BE2C (cell line): ENCODE measurements around the gene ITGA3.
"Not testable (repeated sequence)": the region's sequence is repeated elsewhere in the genome, so short reads cannot be mapped to it uniquely, and the experiment has no call there.

ENCODE experiments used
- DNase-seq: peaks from one replicate; pipeline ENCODE4 v3.0.0-alpha.2; 2020
- H3K27me3 ChIP-seq: fragments of 250-450 bp; sonication (Bioruptor Pico); 2 replicates; pipeline ENCODE4 v1.5.1; 2020; ENCODE audit warnings: mild to moderate bottlenecking
- H3K36me3 ChIP-seq: fragments of 250-450 bp; sonication (Bioruptor Pico); 2 replicates; pipeline ENCODE4 v1.5.1; 2020; ENCODE audit warnings: mild to moderate bottlenecking
- H3K4me1 ChIP-seq: fragments of 250-450 bp; sonication (Bioruptor Pico); 2 replicates; pipeline ENCODE4 v1.5.1; 2020
- H3K4me3 ChIP-seq: 2 replicates; pipeline ENCODE4 v1.5.1; 2011; ENCODE audit warnings: low read depth, low read length
- H3K9me3 ChIP-seq: fragments of 250-450 bp; sonication (Bioruptor Pico); 2 replicates; pipeline ENCODE4 v1.5.1; 2020
- TF ChIP-seq, protein P1 (sequence below): IDR thresholded peaks from 2 replicates; pipeline ENCODE4 v1.5.1; 2012; ENCODE audit warnings: mild to moderate bottlenecking, low read depth, low read length

ITGA3 gene

DNA sequence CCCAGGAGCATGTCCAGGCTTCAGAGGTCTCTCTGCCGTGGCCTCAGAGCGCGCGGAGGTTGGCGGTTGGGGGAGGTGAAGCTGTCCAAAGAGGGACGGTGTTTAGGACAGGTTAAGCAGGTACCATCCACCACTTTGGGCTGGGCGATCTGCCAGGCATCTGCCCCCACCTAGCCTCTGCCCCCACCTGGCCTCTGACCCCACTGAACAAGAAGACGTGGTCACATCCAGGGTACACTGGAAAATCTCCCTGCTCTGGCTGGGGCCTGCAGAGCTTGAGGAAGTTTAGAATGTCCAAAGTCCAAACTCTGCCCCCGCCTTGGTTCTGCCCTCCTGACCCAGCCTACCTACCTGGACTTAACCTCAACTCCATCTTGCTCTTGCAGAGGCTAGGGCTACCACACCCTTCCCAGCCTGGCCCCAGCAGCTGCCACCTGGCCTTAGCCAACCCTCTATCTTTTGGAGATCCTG is 1.6 kb downstream of the ITGA3 start:
- DNase-seq, result no peak
- no peak overlapping the region for H3K4me3 ChIP-seq

DNA sequence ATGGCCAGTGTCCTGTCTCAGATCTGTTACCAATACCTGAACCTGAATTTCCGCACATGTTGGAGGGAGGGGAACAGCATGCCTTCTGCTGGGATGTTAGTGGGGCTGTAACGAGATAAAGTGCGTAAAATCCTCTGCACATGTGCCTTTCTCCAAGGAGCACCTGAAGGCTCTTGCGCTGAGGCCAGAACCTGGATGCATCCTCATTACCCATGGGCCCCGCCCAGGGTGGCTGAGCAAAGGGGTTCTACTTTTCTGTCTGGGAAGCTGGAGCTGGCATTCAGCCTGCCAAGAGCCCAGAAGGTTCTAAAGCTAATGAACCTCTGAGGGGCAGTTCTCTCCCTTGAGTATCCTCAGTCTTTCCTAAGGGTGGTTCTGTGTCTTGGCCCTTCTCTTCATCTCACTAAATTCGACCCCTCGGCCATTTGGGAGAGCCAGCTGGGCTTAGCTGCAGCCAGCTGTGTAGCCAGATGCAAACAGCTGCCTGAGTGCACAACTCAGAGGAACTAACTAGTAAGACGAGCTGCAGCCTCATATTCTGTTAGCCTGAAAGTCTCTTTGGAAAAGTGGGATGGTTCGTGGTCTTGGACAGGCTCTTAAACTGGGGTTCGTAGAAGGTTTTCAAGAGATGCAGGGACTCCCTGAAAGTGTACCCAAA is 2.5 kb downstream of the ITGA3 start:
- Histone ChIP-seq H3K4me3 (no peak overlapping the region), H3K4me1 (no peaks in the 10 kb centered on the region), H3K36me3 (no peaks in the 10 kb centered on the region), H3K27me3 (peaks cover 32% of the 10 kb centered on the region), H3K9me3 (no peaks in the 10 kb centered on the region)
- DNase-seq, result no peak
- TF ChIP-seq, protein P1, sequence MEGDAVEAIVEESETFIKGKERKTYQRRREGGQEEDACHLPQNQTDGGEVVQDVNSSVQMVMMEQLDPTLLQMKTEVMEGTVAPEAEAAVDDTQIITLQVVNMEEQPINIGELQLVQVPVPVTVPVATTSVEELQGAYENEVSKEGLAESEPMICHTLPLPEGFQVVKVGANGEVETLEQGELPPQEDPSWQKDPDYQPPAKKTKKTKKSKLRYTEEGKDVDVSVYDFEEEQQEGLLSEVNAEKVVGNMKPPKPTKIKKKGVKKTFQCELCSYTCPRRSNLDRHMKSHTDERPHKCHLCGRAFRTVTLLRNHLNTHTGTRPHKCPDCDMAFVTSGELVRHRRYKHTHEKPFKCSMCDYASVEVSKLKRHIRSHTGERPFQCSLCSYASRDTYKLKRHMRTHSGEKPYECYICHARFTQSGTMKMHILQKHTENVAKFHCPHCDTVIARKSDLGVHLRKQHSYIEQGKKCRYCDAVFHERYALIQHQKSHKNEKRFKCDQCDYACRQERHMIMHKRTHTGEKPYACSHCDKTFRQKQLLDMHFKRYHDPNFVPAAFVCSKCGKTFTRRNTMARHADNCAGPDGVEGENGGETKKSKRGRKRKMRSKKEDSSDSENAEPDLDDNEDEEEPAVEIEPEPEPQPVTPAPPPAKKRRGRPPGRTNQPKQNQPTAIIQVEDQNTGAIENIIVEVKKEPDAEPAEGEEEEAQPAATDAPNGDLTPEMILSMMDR, result no peak

More for the DNA sequence above, 1.6 kb downstream of the ITGA3 start:
- no peaks in the 10 kb centered on the region for H3K4me1 ChIP-seq
- H3K9me3 ChIP-seq, result no peaks in the 10 kb centered on the region
- TF ChIP-seq, protein P1, result no peak
- H3K36me3 ChIP-seq, result no peaks in the 10 kb centered on the region
- peaks cover 32% of the 10 kb centered on the region for H3K27me3 ChIP-seq

DNA sequence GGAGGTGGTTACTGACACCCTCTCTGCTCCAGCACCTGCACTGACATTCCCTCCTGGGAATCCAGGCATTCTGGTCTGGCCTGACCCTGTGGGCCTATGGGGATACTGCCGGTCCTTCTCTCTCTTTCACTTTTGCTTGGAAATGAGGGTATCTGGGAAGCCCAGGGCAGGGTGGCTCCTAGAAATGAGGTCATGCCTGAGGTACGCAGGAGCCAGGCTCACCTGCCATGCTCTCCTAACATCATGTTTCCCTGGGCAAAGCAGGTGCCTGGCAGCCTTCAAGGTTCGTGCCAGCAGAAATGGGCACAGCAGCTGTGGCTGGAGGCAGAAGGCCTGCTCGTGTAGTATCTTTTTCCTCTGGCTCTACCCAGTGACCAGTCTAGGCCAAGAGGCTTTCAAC is 3.3 kb downstream of the ITGA3 start:
- Histone ChIP-seq H3K4me3 (no peak overlapping the region), H3K9me3 (no peaks in the 10 kb centered on the region), H3K36me3 (no peaks in the 10 kb centered on the region), H3K27me3 (peaks cover 32% of the 10 kb centered on the region), H3K4me1 (no peaks in the 10 kb centered on the region)
- TF ChIP-seq, protein P1, result no peak
- no peak for DNase-seq

DNA sequence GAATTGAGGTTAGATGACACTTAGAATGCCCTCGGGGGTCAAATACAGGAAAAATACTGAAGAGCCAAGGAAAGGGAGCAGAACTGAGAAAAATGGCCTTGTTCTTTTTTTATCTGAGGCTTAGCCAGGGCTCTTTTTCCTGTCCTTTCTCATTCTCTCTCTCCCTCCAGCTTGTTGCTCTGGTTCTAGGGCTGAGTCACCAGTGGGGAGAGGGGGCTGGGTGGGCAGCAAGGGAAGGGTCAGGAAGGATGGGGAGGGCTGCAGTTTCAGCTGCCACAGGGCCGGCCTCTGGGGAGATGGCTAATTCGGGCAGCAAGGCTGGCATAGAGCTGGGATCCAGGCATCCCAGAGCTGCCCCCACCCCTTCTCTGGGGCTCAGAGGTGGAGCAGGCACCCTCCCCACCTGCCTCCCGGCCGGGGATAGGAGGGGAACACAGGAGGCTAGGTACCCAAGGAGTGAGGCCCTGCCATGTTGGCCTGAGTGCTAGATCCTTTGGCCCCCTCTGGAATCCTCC is 3.9 kb downstream of the ITGA3 start:
- no peak for DNase-seq
- H3K36me3 ChIP-seq, result no peaks in the 10 kb centered on the region
- peaks cover 31% of the 10 kb centered on the region for H3K27me3 ChIP-seq
- H3K4me3 ChIP-seq, result no peak overlapping the region
- TF ChIP-seq, protein P1, result no peak
- no peaks in the 10 kb centered on the region for H3K4me1 ChIP-seq
- no peaks in the 10 kb centered on the region for H3K9me3 ChIP-seq

DNA sequence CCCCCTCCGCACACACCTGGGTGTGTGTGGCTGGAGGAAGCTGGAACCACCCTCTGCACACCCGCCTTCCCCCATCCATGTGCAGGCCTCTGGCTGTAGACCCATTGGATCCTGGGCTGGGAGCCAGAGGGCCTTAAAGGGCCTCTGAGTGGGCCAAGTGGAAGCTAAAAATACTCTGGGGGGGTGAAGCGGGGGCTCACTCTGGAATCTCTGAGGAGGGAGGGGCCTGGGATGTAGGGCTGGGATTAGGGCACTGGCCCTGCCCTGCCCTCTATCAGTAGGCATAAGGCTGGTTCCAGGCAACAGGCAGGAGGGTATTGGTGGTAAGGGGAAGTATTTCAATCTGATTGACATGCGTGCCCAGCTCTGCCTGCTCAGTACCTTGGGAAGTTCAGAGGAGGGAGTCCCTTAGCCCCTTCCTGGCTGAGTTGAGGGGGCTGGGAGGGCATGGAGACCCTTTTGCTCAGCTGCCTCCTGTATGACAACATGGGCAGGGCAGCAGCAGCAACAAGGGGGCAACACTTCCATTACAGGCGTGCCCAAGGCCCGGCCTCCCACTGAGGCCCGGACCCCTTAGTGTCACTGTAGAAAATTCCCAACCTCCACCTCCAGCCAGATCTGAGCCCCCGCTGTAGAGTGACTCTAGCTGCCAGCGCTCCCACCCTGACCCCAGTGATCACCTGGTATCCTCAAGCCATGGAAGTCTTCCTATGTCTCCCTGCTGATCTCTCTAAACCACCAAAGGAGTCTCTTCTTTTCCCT is 5.2 kb downstream of the ITGA3 start:
- Histone ChIP-seq H3K4me3 (no peak overlapping the region), H3K27me3 (peaks cover 17% of the 10 kb centered on the region), H3K36me3 (no peaks in the 10 kb centered on the region), H3K4me1 (no peaks in the 10 kb centered on the region), H3K9me3 (no peaks in the 10 kb centered on the region)
- DNase-seq, result no peak
- TF ChIP-seq, protein P1, result no peak

DNA sequence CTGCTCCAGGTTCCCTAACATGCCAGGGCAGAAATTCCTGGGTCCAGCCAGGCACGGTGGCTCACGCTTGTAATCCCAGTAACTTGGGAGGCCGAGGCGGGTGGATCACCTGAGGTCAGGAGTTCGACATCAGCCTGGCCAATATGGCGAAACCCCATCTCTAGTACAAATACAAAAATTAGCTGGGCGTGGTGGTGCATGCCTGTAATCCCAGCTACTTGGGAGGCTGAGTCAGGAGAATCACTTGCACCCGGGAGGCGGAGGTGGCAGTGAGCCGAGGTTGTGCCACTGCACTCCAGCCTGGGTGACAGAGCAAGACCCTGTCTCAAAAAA is 5.8 kb downstream of the ITGA3 start:
- not testable (repeated sequence) for H3K9me3 ChIP-seq, H3K4me1 ChIP-seq, DNase-seq, H3K36me3 ChIP-seq, H3K4me3 ChIP-seq
- peaks cover 12% of the 10 kb centered on the region for H3K27me3 ChIP-seq
